Neural cell (in vitro differentiated cells): ENCODE measurements around the gene HOMER2. TPM values are rescaled to one million over a fixed set of nuclear protein-coding genes. Genes with fewer than 3 reads are reported as not detected.

ENCODE experiments used
- H2AFZ ChIP-seq: fragments of 200-600, 300-800 bp; sonication (generic), shearing (Covaris generic); 2 replicates; pipeline ENCODE4 v1.6.0; 2014; ENCODE audit warnings: low read depth, mild to moderate bottlenecking, antibody characterized with exemption, low read length, moderate library complexity
- H3F3A ChIP-seq: fragments of 200-600 bp; shearing (Covaris generic); 2 replicates; pipeline ENCODE4 v1.6.1; 2016; ENCODE audit warnings: mild to moderate bottlenecking, moderate library complexity, mixed read lengths, antibody characterized with exemption, low read length; ENCODE audit not compliant: insufficient read depth, poor library complexity, severe bottlenecking
- H3K27ac ChIP-seq: fragments of 200-600, 300-800 bp; sonication (generic), shearing (Covaris generic); 2 replicates; pipeline ENCODE4 v1.5.1; 2014; ENCODE audit warnings: mild to moderate bottlenecking, low read length, moderate library complexity
- H3K27me3 ChIP-seq: fragments of 300-800, 200-600 bp; sonication (generic), shearing (Covaris generic); 2 replicates; pipeline ENCODE4 v1.6.0; 2014; ENCODE audit warnings: mild to moderate bottlenecking, low read depth, low read length, moderate library complexity; ENCODE audit not compliant: insufficient read depth
- H3K36me3 ChIP-seq: fragments of 300-800, 200-600 bp; sonication (generic), shearing (Covaris generic); 2 replicates; pipeline ENCODE4 v1.5.1; 2014; ENCODE audit warnings: mild to moderate bottlenecking, antibody characterized with exemption, low read length, moderate library complexity; ENCODE audit not compliant: insufficient read depth
- H3K4me2 ChIP-seq: fragments of 300-800, 200-600 bp; sonication (generic), shearing (Covaris generic); 2 replicates; pipeline ENCODE4 v1.6.0; 2014; ENCODE audit warnings: mild to moderate bottlenecking, low read length
- H3K4me3 ChIP-seq: fragments of 300-800, 200-600 bp; sonication (generic), shearing (Covaris generic); 2 replicates; pipeline ENCODE4 v1.5.1; 2014; ENCODE audit warnings: mild to moderate bottlenecking, low read length, moderate library complexity
- H3K79me2 ChIP-seq: fragments of 200-600 bp; shearing (Covaris generic); replicated peaks from 2 replicates; pipeline ENCODE4 v1.6.0; 2014; ENCODE audit warnings: mild to moderate bottlenecking, low read length, moderate library complexity; ENCODE audit not compliant: insufficient read depth
- H3K9ac ChIP-seq: fragments of 300-800, 200-600 bp; sonication (generic), shearing (Covaris generic); 2 replicates; pipeline ENCODE4 v1.6.1; 2016; ENCODE audit warnings: mild to moderate bottlenecking, low read length, mixed read lengths
- H3K9me2 ChIP-seq: fragments of 200-600 bp; shearing (Covaris generic); 2 replicates; pipeline ENCODE4 v1.6.1; 2016; ENCODE audit warnings: mild to moderate bottlenecking, low read length, mixed read lengths; ENCODE audit not compliant: insufficient read depth
- H3K9me3 ChIP-seq: fragments of 200-600, 300-800 bp; sonication (generic), shearing (Covaris generic); 2 replicates; pipeline ENCODE4 v1.6.1; 2016; ENCODE audit warnings: mild to moderate bottlenecking, mixed run types, low read length, moderate library complexity, mixed read lengths
- H4K20me1 ChIP-seq: fragments of 200-600 bp; shearing (Covaris generic); 2 replicates; pipeline ENCODE4 v1.6.1; 2016; ENCODE audit warnings: mild to moderate bottlenecking, mixed run types; ENCODE audit not compliant: insufficient read depth
- EP300 ChIP-seq: fragments of 450-650 bp; conservative IDR thresholded peaks from 2 replicates; pipeline ENCODE4 v1.6.1; 2014; ENCODE audit warnings: antibody characterized with exemption, mild to moderate bottlenecking, moderate library complexity; ENCODE audit not compliant: poor library complexity, severe bottlenecking
- EZH2 ChIP-seq: fragments of 200-600, 300-800 bp; shearing (Covaris generic), sonication (generic); IDR thresholded peaks from 2 replicates; pipeline ENCODE4 v1.6.1; 2014; ENCODE audit warnings: antibody characterized with exemption, low read length, borderline replicate concordance, mild to moderate bottlenecking; ENCODE audit not compliant: insufficient read depth, poor library complexity, severe bottlenecking
- MXI1 ChIP-seq: fragments of 450-650 bp; conservative IDR thresholded peaks from 2 replicates; pipeline ENCODE4 v1.6.1; 2014; ENCODE audit warnings: antibody characterized with exemption, mild to moderate bottlenecking; ENCODE audit not compliant: poor library complexity, severe bottlenecking
- POLR2AphosphoS5 ChIP-seq: IDR thresholded peaks from 2 replicates; pipeline ENCODE4 v1.6.1; 2012
- RAD21 ChIP-seq: fragments of 450-650 bp; conservative IDR thresholded peaks from 2 replicates; pipeline ENCODE4 v1.6.1; 2014; ENCODE audit warnings: antibody characterized with exemption, mild to moderate bottlenecking, moderate library complexity
- SMC3 ChIP-seq: fragments of 450-650 bp; conservative IDR thresholded peaks from 2 replicates; pipeline ENCODE4 v1.6.1; 2014; ENCODE audit warnings: antibody characterized with exemption, mild to moderate bottlenecking, moderate library complexity; ENCODE audit not compliant: poor library complexity
- TAF1 ChIP-seq: IDR thresholded peaks from 2 replicates; pipeline ENCODE4 v1.6.1; 2012; ENCODE audit warnings: low read depth
- polyA plus RNA-seq: library from polyadenylated mRNA; depleted of rRNA; stranded (reverse); fragments of >200 nt; gene quantifications from 2 replicates; pipeline ENCODE4 v1.2.3, GENCODE V29; 2014
- TF ChIP-seq, protein P1 (sequence below): IDR thresholded peaks from 2 replicates; pipeline ENCODE4 v1.6.1; 2012; ENCODE audit warnings: borderline replicate concordance
- TF ChIP-seq, protein P2 (sequence below): fragments of 450-650 bp; IDR thresholded peaks from 2 replicates; pipeline ENCODE4 v1.5.1; 2014; ENCODE audit warnings: antibody characterized with exemption, mild to moderate bottlenecking, moderate library complexity; ENCODE audit not compliant: poor library complexity, severe bottlenecking

HOMER2 gene
- polyA plus RNA-seq, 1 donor from 2014 or later = 21.7 TPM

DNA sequence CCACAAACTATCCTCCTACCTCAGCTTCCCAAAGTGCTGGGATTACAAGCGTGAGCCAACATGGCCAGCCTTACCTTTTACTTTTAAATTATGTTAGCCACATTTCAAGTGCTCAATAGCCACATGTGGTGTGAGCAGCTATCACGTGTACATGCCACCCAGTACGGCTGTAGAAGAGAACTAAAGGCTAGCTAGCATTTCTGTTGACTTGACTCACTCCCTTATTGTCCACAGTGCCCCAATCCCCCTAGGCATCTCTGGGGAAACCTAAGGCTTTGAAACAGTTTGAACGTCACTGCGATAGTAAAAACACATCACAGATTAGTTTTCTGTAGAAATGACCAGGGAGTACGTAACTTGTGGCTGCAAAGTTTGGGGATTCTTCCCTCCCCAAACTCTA, 46.9 kb upstream of the HOMER2 start:
- TF ChIP-seq MXI1 = no peak
- no peak for TF ChIP-seq POLR2AphosphoS5
- TF ChIP-seq, protein P1, sequence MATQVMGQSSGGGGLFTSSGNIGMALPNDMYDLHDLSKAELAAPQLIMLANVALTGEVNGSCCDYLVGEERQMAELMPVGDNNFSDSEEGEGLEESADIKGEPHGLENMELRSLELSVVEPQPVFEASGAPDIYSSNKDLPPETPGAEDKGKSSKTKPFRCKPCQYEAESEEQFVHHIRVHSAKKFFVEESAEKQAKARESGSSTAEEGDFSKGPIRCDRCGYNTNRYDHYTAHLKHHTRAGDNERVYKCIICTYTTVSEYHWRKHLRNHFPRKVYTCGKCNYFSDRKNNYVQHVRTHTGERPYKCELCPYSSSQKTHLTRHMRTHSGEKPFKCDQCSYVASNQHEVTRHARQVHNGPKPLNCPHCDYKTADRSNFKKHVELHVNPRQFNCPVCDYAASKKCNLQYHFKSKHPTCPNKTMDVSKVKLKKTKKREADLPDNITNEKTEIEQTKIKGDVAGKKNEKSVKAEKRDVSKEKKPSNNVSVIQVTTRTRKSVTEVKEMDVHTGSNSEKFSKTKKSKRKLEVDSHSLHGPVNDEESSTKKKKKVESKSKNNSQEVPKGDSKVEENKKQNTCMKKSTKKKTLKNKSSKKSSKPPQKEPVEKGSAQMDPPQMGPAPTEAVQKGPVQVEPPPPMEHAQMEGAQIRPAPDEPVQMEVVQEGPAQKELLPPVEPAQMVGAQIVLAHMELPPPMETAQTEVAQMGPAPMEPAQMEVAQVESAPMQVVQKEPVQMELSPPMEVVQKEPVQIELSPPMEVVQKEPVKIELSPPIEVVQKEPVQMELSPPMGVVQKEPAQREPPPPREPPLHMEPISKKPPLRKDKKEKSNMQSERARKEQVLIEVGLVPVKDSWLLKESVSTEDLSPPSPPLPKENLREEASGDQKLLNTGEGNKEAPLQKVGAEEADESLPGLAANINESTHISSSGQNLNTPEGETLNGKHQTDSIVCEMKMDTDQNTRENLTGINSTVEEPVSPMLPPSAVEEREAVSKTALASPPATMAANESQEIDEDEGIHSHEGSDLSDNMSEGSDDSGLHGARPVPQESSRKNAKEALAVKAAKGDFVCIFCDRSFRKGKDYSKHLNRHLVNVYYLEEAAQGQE = no peak
- no peak for TF ChIP-seq EP300
- no peak for TF ChIP-seq EZH2
- no peak for TF ChIP-seq TAF1
- TF ChIP-seq SMC3 = no peak
- TF ChIP-seq RAD21 = no peak
- TF ChIP-seq, protein P2, sequence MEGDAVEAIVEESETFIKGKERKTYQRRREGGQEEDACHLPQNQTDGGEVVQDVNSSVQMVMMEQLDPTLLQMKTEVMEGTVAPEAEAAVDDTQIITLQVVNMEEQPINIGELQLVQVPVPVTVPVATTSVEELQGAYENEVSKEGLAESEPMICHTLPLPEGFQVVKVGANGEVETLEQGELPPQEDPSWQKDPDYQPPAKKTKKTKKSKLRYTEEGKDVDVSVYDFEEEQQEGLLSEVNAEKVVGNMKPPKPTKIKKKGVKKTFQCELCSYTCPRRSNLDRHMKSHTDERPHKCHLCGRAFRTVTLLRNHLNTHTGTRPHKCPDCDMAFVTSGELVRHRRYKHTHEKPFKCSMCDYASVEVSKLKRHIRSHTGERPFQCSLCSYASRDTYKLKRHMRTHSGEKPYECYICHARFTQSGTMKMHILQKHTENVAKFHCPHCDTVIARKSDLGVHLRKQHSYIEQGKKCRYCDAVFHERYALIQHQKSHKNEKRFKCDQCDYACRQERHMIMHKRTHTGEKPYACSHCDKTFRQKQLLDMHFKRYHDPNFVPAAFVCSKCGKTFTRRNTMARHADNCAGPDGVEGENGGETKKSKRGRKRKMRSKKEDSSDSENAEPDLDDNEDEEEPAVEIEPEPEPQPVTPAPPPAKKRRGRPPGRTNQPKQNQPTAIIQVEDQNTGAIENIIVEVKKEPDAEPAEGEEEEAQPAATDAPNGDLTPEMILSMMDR = no peak
- H3K4me3 ChIP-seq = no peak overlapping the region
- no peak overlapping the region for H3K27ac ChIP-seq
- H3K36me3 ChIP-seq = no peaks in the 10 kb centered on the region
- no peak overlapping the region for H2AFZ ChIP-seq
- no peak overlapping the region for H3K9ac ChIP-seq
- no peaks in the 10 kb centered on the region for H3F3A ChIP-seq
- no peaks in the 10 kb centered on the region for H3K9me2 ChIP-seq
- H3K9me3 ChIP-seq = no peaks in the 10 kb centered on the region
- H4K20me1 ChIP-seq = no peaks in the 10 kb centered on the region
- no peaks in the 10 kb centered on the region for H3K79me2 ChIP-seq
- no peak overlapping the region for H3K4me2 ChIP-seq
- no peaks in the 10 kb centered on the region for H3K27me3 ChIP-seq

DNA sequence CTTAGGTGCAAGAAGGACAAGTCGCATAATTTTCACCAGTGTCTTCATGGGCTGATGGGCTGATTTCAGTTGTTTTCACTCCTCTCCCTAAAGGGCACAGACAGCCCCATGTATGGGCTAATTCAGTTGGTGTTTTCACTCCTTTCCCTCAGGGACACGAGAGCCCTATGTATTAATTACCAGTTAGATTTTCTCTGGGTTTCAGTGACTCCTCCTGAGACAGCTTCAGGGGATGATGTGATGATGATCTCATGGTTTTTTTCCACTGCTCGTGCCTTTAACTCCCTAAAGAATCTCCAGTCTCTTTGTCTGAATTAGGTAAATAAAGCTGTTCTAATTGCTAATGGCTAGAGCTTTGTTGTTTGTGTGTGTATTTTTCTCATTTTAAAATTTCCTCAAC, 43.4 kb upstream of the HOMER2 start:
- no peaks in the 10 kb centered on the region for H3K9me3 ChIP-seq
- H3F3A ChIP-seq = no peaks in the 10 kb centered on the region
- H3K27me3 ChIP-seq = no peaks in the 10 kb centered on the region
- H2AFZ ChIP-seq = no peak overlapping the region
- no peaks in the 10 kb centered on the region for H3K36me3 ChIP-seq
- no peaks in the 10 kb centered on the region for H3K9me2 ChIP-seq
- TF ChIP-seq RAD21 (no peak), POLR2AphosphoS5 (no peak), EP300 (no peak), TAF1 (no peak), EZH2 (no peak), SMC3 (no peak), MXI1 (no peak)
- TF ChIP-seq, protein P2 = no peak
- TF ChIP-seq, protein P1 = no peak
- H3K9ac ChIP-seq = no peak overlapping the region
- H3K27ac ChIP-seq = no peak overlapping the region
- no peaks in the 10 kb centered on the region for H3K79me2 ChIP-seq
- H3K4me2 ChIP-seq = no peak overlapping the region
- H3K4me3 ChIP-seq = no peak overlapping the region
- H4K20me1 ChIP-seq = no peaks in the 10 kb centered on the region
